ENCODE measurements around the gene S100A8.

Gene S100A8

GRCh38 chr1:153397051-153397923, 6.4 kb upstream of the S100A8 start:
- in situ Hi-C loops (cut with MboI; ENCODE audit: low pct_unique_long_range_greater_than_20kb, low sequenced_read_pairs, unreplicated experiment), result no loop called here
- no peak for TF ChIP-seq CTCF (IDR thresholded peaks at IDR 0.05; ENCODE audit: extremely low read depth, insufficient read depth, missing control alignments)
- DNase-seq (ENCODE audit: low spot score), result no peak

- no peak for TF ChIP-seq CTCF (IDR thresholded peaks at IDR 0.05; ENCODE audit: extremely low read depth, insufficient read depth, missing control alignments)
- in situ Hi-C loops (cut with MboI; ENCODE audit: low pct_unique_long_range_greater_than_20kb, low sequenced_read_pairs, unreplicated experiment), result no loop called here
- DNase-seq (ENCODE audit: low spot score), result no peak
Observed at GRCh38 chr1:153396461-153396860, 5.6 kb upstream of the S100A8 start.

GRCh38 chr1:153395776-153396175, 4.9 kb upstream of the S100A8 start:
- TF ChIP-seq CTCF (IDR thresholded peaks at IDR 0.05; ENCODE audit: extremely low read depth, insufficient read depth, missing control alignments), result no peak
- in situ Hi-C loops (cut with MboI; ENCODE audit: low pct_unique_long_range_greater_than_20kb, low sequenced_read_pairs, unreplicated experiment), result no loop called here
- no peak for DNase-seq (ENCODE audit: low spot score)

- in situ Hi-C loops (cut with MboI; ENCODE audit: low pct_unique_long_range_greater_than_20kb, low sequenced_read_pairs, unreplicated experiment), result no loop called here
- TF ChIP-seq CTCF (IDR thresholded peaks at IDR 0.05; ENCODE audit: extremely low read depth, insufficient read depth, missing control alignments), result no peak
- DNase-seq (ENCODE audit: low spot score), result no peak
Observed at GRCh38 chr1:153395136-153395685, 4.3 kb upstream of the S100A8 start.

GRCh38 chr1:153394391-153394790, 3.5 kb upstream of the S100A8 start:
- no peak for TF ChIP-seq CTCF (IDR thresholded peaks at IDR 0.05; ENCODE audit: extremely low read depth, insufficient read depth, missing control alignments)
- DNase-seq (ENCODE audit: low spot score), result no peak
- in situ Hi-C loops (cut with MboI; ENCODE audit: low pct_unique_long_range_greater_than_20kb, low sequenced_read_pairs, unreplicated experiment), result no loop called here

GRCh38 chr1:153393926-153394325, 3.1 kb upstream of the S100A8 start:
- TF ChIP-seq CTCF (IDR thresholded peaks at IDR 0.05; ENCODE audit: extremely low read depth, insufficient read depth, missing control alignments), result no peak
- in situ Hi-C loops (cut with MboI; ENCODE audit: low pct_unique_long_range_greater_than_20kb, low sequenced_read_pairs, unreplicated experiment), result no loop called here
- no peak for DNase-seq (ENCODE audit: low spot score)
